ENCODE data around the gene RTF1. TPM values are rescaled to one million over a fixed set of nuclear protein-coding genes. Genes with fewer than 3 reads are reported as not detected.

RTF1 gene
- total RNA-seq, 2 donors from 2014 or later: 23.6 to 38.2 TPM

DNA sequence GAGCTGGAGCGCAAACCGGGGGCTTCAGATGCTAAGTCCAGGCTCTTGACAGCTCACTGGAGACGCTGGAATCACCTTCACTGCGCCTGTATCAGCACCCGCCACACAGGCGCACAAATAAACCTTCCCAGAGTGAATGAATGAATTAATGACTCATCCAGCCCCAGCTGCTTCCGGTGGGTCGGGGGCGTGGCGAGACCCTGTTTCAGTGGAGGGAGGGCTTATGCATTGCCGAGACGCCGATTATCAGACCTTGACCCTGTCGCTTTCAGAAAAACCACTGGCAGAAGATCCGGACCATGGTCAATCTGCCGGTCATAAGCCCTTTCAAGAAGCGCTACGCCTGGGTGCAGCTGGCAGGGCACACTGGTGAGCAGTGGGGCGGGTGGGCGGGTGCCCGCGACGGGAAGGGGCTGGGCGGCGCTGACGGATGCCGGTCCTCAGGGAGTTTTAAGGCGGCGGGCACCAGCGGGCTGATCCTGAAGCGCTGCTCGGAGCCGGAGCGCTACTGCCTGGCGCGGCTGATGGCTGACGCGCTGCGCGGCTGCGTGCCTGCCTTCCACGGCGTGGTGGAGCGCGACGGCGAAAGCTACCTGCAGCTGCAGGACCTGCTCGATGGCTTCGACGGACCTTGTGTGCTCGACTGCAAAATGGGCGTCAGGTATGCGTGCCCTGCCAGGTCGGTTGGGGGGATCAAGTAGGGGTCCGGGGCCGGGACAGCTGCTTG lies 84.5 kb downstream of the RTF1 start:
- Mint-ChIP-seq H3K27ac (no peak overlapping the region), H3K36me3 (ENCODE audit: low read depth) (no peaks in the 10 kb centered on the region), H3K9me3 (no peaks in the 10 kb centered on the region), H3K4me1 (no peaks in the 10 kb centered on the region), H3K4me3 (peak overlapping the region; percentile 71), H3K27me3 (peaks cover 14% of the 10 kb centered on the region)
- peak; percentile 71 for ATAC-seq (replicated peaks)

- Mint-ChIP-seq H3K27me3 (peaks cover 7% of the 10 kb centered on the region), H3K27ac (no peak overlapping the region), H3K4me1 (no peaks in the 10 kb centered on the region), H3K36me3 (ENCODE audit: low read depth) (no peaks in the 10 kb centered on the region), H3K4me3 (peak overlapping the region; percentile 71), H3K9me3 (no peaks in the 10 kb centered on the region)
- peak; percentile 56 for ATAC-seq (replicated peaks)
Observed at GRCh38 chr15:41501931-41502794, 85.3 kb downstream of the RTF1 start.

DNA sequence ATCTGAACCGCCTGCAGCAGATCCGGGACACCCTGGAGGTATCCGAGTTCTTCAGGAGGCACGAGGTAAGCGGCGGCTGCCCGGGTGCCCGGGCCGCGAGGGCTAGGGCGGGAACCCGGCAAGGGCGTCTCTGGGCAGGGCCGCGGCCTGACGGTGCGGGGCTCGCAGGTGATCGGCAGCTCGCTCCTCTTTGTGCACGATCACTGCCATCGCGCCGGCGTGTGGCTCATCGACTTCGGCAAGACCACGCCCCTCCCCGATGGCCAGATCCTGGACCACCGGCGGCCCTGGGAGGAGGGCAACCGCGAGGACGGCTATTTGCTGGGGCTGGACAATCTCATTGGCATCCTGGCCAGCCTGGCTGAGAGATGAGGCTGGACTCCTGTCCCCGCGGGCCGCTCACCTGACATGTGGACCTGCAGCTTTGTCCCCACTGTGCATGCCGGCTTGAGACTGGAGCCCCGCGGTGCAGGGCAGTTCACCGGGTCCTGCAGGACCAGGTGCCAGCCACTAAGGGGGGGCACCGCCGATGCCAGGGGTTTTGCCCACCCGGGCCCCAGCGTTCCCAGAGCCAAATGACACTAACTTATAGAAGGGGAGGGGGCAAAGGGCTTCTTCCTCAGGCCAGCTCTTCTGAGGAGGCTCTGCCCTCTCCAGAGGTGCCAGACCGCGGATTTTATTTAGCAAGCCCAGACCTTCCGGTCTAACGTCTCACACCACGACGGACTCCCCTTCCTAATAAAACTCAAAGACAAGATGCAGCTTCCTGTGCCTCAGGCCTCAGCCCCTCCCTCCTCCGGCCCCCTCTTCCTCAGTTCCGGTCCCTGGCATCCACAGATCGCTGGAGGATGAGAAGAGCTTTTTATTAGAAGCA lies 86.1 kb downstream of the RTF1 start:
- peak; percentile 19 for ATAC-seq (replicated peaks)
- Mint-ChIP-seq H3K27me3 (peaks cover 4% of the 10 kb centered on the region), H3K4me3 (peak overlapping the region; percentile 71), H3K27ac (no peak overlapping the region), H3K9me3 (no peaks in the 10 kb centered on the region), H3K4me1 (no peaks in the 10 kb centered on the region), H3K36me3 (ENCODE audit: low read depth) (no peaks in the 10 kb centered on the region)

DNA sequence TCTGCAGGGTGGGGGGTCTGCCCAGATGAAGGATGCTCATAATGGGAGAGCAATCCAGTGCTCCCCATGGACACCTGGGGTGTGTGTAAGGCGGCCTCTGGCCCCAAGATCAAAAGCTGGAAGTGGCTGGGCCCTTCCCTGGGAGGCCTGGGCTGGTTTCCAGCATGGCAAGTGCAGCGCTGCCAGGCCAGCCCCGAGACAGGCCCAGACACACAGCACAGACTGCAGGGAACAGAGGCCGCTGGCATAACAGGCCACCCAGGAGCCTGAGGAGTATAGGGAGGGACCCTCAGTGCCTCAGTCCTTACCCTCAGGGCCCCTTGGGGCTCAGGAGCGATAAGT lies 86.7 kb downstream of the RTF1 start:
- Mint-ChIP-seq H3K27ac (no peak overlapping the region), H3K9me3 (no peaks in the 10 kb centered on the region), H3K36me3 (ENCODE audit: low read depth) (no peaks in the 10 kb centered on the region), H3K27me3 (peaks cover 4% of the 10 kb centered on the region), H3K4me1 (no peaks in the 10 kb centered on the region), H3K4me3 (peak overlapping the region; percentile 8)
- no peak for ATAC-seq (replicated peaks)

DNA sequence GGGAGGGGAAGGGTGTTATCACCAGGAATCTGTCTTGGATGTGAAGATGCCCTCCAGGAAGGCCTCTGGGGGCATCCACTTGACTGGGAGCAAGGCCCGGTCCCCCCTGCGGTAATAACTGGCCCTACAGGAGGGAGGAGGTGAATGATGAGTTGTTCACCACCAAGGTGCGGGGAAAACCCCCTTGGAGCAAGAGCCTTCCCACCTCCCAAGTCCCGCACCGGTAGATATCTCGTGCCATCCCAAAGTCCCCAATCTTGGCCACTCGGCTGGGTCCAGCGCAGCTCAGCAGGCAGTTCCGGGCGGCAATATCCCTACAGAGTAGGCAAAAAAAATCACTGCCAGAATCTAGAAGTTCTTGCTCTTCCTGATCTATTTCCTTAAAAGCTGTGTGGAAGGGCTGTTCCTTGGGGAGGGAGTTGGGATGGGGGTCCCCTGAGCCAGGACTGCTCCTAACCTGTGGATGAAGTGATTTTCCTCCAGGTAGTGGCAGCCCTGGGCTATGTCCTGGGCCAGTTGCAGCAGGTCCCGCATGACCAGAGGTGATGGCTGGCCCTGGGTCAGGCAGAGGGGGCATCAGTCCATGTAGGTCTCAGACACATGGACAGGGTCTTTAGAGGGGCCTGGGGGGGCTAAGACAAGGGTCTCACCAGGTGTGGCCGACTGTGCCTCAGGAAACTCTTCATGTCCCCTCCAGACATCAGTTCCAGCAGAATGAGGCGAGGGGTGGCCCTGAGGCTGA lies 88.0 kb downstream of the RTF1 start:
- Mint-ChIP-seq H3K4me1 (no peaks in the 10 kb centered on the region), H3K27ac (no peak overlapping the region), H3K4me3 (no peak overlapping the region), H3K27me3 (peaks cover 4% of the 10 kb centered on the region), H3K36me3 (ENCODE audit: low read depth) (no peaks in the 10 kb centered on the region), H3K9me3 (no peaks in the 10 kb centered on the region)
- no peak for ATAC-seq (replicated peaks)

DNA sequence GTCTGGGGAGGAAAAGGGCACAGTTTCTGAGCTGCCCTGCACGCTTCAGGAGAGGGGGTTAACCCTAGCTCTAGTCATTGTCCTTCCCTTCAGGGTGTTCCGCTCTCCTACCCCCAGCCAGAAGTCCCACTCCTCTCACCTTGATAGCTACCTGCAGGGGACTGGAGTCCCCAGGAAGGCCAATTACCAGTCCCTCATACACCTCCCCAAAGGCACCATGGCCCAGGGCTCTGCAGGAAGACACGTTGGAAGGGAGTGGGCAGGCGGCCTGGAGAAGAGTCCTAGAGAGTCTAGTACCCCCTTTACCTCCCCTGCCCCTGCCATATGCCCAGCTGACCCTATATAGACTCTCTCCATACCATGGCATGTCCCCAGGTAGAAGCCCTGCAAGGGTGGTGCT lies 88.9 kb downstream of the RTF1 start:
- Mint-ChIP-seq H3K4me1 (no peaks in the 10 kb centered on the region), H3K36me3 (ENCODE audit: low read depth) (no peaks in the 10 kb centered on the region), H3K27ac (no peak overlapping the region), H3K4me3 (no peak overlapping the region), H3K27me3 (peaks cover 4% of the 10 kb centered on the region), H3K9me3 (no peaks in the 10 kb centered on the region)
- no peak for ATAC-seq (replicated peaks)

DNA sequence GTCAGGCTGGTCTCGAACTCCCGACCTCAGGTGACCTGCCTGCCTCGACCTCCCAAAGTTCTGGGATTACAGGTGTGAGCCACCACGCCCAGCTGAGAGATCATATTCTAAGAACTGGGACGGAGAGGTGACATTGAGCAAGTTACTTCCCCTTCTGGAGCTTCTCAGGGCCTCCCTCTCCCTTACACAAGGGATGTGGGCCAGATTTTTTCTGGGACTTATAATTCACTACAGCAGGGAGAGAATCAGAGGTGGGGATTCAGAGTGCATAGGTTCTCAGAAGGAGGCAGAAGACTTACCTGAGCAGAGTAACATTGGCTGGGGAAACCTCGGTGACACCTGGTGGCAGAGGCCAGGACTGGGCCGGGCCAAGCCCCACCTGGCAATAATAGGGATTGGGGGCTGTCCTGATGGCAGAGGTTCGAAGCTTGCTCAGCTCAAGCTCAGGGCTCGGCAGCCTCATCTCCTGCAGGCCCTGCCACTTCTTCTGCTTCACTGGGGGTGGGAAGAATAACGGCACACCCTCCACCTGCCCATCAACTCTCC lies 90.0 kb downstream of the RTF1 start:
- Mint-ChIP-seq H3K4me3 (no peak overlapping the region), H3K9me3 (no peaks in the 10 kb centered on the region), H3K27ac (no peak overlapping the region), H3K27me3 (no peaks in the 10 kb centered on the region), H3K4me1 (no peaks in the 10 kb centered on the region), H3K36me3 (ENCODE audit: low read depth) (no peaks in the 10 kb centered on the region)
- ATAC-seq (replicated peaks): no peak

DNA sequence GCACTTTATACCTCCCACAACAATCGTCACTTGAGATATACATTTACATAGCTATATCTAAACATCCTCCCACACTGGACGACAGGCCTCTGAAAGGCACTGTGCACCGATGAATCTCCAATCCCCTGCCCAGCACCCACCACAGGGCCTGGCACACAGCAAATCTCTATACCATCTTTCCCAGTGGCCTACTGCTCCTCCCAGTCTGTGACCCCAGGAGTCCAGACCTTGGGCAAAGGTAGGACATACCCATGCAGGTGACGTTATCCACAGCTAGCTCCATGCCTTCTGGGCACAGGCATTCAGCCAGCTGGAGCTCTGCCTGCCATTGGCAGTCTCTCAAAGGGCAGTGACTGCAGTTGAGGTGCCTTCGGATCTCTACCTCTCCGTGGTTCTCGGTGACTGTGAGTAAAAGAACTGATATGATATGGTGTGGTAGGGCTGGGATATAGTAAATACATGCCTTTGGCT lies 91.0 kb downstream of the RTF1 start:
- H3K27ac Mint-ChIP-seq: no peak overlapping the region
- no peaks in the 10 kb centered on the region for H3K4me1 Mint-ChIP-seq
- ATAC-seq (replicated peaks): no peak
- H3K9me3 Mint-ChIP-seq: no peaks in the 10 kb centered on the region
- no peaks in the 10 kb centered on the region for H3K36me3 Mint-ChIP-seq (ENCODE audit: low read depth)
- no peak overlapping the region for H3K4me3 Mint-ChIP-seq
- H3K27me3 Mint-ChIP-seq: no peaks in the 10 kb centered on the region

GRCh38 chr15:41510728-41511127 lies 93.8 kb downstream of the RTF1 start:
- Mint-ChIP-seq H3K27ac (no peak overlapping the region), H3K36me3 (ENCODE audit: low read depth) (no peaks in the 10 kb centered on the region), H3K4me1 (peaks cover 8% of the 10 kb centered on the region), H3K27me3 (no peaks in the 10 kb centered on the region), H3K9me3 (no peaks in the 10 kb centered on the region), H3K4me3 (no peak overlapping the region)
- ATAC-seq (replicated peaks): no peak

- H3K36me3 Mint-ChIP-seq (ENCODE audit: low read depth): peaks cover 1% of the 10 kb centered on the region
- no peak overlapping the region for H3K27ac Mint-ChIP-seq
- no peak for ATAC-seq (replicated peaks)
- no peaks in the 10 kb centered on the region for H3K27me3 Mint-ChIP-seq
- H3K4me1 Mint-ChIP-seq: peaks cover 8% of the 10 kb centered on the region
- H3K9me3 Mint-ChIP-seq: no peaks in the 10 kb centered on the region
- H3K4me3 Mint-ChIP-seq: peak overlapping the region; percentile 77
Observed at GRCh38 chr15:41511331-41511898, 94.5 kb downstream of the RTF1 start.

DNA sequence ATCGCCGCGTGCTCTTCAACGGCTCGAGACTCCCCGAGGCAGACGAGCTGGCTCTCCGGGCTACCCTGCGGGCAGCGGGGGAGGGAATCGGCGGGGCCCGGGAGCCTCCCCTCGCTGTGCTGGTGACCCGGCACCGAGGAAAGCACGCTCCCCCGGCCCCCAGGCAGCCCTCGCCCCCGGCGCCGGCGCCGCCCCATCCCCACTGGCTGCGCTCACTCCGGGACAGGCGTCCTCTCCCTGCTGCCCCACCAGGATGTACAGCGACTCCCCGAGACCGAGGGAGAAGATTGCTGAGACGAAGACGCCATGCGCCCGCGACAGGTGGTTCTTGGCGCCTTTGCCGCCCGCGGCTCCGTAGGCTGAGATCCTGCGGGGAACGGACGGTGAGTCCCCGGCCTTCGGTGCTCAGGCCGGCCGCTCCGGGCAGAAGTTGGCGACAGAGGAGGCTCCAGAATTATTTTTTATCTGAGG lies 95.0 kb downstream of the RTF1 start:
- Mint-ChIP-seq H3K4me3 (peak overlapping the region; percentile 77), H3K27ac (no peak overlapping the region), H3K9me3 (no peaks in the 10 kb centered on the region), H3K4me1 (peaks cover 8% of the 10 kb centered on the region), H3K27me3 (no peaks in the 10 kb centered on the region), H3K36me3 (ENCODE audit: low read depth) (peaks cover 6% of the 10 kb centered on the region)
- peak; percentile 31 for ATAC-seq (replicated peaks)

GRCh38 chr15:41512512-41512939 lies 95.6 kb downstream of the RTF1 start:
- Mint-ChIP-seq H3K27me3 (no peaks in the 10 kb centered on the region), H3K36me3 (ENCODE audit: low read depth) (peaks cover 12% of the 10 kb centered on the region), H3K4me1 (peaks cover 8% of the 10 kb centered on the region), H3K9me3 (no peaks in the 10 kb centered on the region), H3K4me3 (peak overlapping the region; percentile 77), H3K27ac (no peak overlapping the region)
- ATAC-seq (replicated peaks): no peak

- no peak overlapping the region for H3K27ac Mint-ChIP-seq
- peak overlapping the region; percentile 77 for H3K4me3 Mint-ChIP-seq
- peaks cover 16% of the 10 kb centered on the region for H3K36me3 Mint-ChIP-seq (ENCODE audit: low read depth)
- H3K27me3 Mint-ChIP-seq: no peaks in the 10 kb centered on the region
- peaks cover 8% of the 10 kb centered on the region for H3K4me1 Mint-ChIP-seq
- peak; percentile 13 for ATAC-seq (replicated peaks)
- no peaks in the 10 kb centered on the region for H3K9me3 Mint-ChIP-seq
Observed at GRCh38 chr15:41512940-41513505, 96.1 kb downstream of the RTF1 start.

Data from activated T-helper 17 cell treated with anti-CD3 and anti-CD28 coated beads, Interleukin-2, amount 50 U/mL, for 72 hours (primary cell).